Stimulated activated CD4-positive, alpha-beta T cell treated with anti-CD3 and anti-CD28 coated beads, Interleukin-1b, Interleukin-23, amount 100 ng/mL, for 1 hour (primary cell): ENCODE data around the gene ZFYVE9.
A peak's percentile ranks its signal among the peaks of the same experiment; 100 is the strongest.
"Not testable (repeated sequence)": the region's sequence is repeated elsewhere in the genome, so short reads cannot be mapped to it uniquely, and the experiment has no call there.

ENCODE experiments used
- DNase-seq, 2 donors: peaks; one replicate each; pipeline ENCODE4 v3.0.0-alpha.2; 2020; ENCODE audit warnings: low read depth in 2 of 2

Gene ZFYVE9

DNA sequence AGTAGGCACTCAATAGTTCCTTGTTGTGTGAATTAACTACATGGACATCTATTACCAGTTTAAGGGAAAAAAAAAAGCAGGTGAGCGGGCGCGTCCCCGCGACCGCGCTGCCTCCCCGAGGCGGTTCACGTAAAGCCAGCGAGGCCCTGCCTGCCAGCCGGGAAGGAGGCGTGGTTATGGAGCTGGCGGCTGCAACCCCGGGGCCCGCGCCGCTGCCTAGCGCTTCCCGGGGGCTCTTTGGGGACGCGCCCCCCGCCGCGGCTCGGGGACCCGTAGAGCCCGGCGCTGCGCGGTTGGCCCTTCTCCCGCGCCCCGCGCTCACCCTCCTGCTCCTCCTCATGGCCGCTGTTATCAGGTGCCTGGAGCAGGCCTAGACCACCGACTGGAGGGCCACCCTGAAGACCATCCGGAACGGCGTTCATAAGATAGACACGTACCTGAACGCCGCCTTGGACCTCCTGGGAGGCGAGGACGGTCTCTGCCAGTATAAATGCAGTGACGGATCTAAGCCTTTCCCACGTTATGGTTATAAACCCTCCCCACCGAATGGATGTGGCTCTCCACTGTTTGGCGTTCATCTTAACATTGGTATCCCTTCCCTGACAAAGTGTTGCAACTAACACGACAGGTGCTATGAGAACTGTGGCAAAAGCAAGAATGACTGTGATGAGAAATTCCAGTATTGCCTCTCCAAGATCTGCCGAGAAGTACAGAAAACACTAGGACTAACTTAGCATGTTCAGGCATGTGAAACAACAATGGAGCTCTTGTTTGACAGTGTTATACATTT lies 226.7 kb downstream of the ZFYVE9 start:
- DNase-seq: peak in 1 of 2 donors; percentile 17

- DNase-seq: not testable (repeated sequence)
Measured at GRCh38 chr1:52369851-52370250, 228.0 kb downstream of the ZFYVE9 start.

DNA sequence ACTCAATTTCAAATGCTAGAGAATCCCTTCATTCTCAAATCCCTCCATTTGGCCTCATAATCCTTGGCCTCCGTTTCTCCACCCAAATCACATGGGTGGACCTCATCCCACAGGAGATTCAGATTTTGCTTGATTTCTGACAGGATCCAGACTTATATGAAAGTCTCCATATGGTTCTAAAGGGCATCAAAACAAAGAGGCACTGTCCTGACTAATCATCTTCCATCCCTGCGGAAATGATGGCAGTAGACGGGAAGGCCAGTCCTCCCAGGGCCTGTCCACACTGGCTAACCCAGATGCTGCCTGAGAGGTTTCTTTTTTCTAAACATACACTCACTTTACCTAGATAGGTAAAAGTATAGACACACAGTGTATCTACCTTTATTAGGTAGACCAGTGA lies 243.5 kb downstream of the ZFYVE9 start:
- DNase-seq: no peak

- DNase-seq: no peak
Measured at GRCh38 chr1:52386458-52386857, 244.6 kb downstream of the ZFYVE9 start.

- no peak for DNase-seq
Measured at GRCh38 chr1:52393174-52393573, 251.3 kb downstream of the ZFYVE9 start.
